HepG2 (cell line): ENCODE results near the gene SYNJ2. TPM values are rescaled to one million over a fixed set of nuclear protein-coding genes. Genes with fewer than 3 reads are reported as not detected.

Source experiments
- DDIT3 ChIP-seq: sonication (generic); formaldehyde crosslinking; IDR thresholded peaks from 2 replicates; pipeline ENCODE4 v1.4.0; 2020; ENCODE audit warnings: mild to moderate bottlenecking, missing genetic modification reagents
- HIC2 ChIP-seq: sonication (generic); formaldehyde crosslinking; IDR thresholded peaks from 2 replicates; pipeline ENCODE4 v1.9.0; 2022; ENCODE audit warnings: low read depth, missing genetic modification reagents
- JDP2 ChIP-seq: sonication (generic); formaldehyde crosslinking; IDR thresholded peaks from 2 replicates; pipeline ENCODE4 v1.8.1; 2022; ENCODE audit warnings: missing genetic modification reagents, borderline replicate concordance
- MED13 ChIP-seq: sonication (generic); formaldehyde crosslinking; IDR thresholded peaks from 2 replicates; pipeline ENCODE4 v1.5.0; 2020; ENCODE audit warnings: missing genetic modification reagents
- NFE2L2 ChIP-seq: fragments of 150-350 bp; IDR thresholded peaks from 2 replicates; pipeline ENCODE4 v1.6.1; 2014; ENCODE audit warnings: low read length
- NFRKB ChIP-seq: fragments of 450-650 bp; IDR thresholded peaks from 2 replicates; pipeline ENCODE4 v1.6.1; 2017
- PITX1 ChIP-seq: sonication (generic); formaldehyde crosslinking; IDR thresholded peaks from 2 replicates; pipeline ENCODE4 v1.5.1; 2020; ENCODE audit warnings: mild to moderate bottlenecking, missing genetic modification reagents
- RARA ChIP-seq: IDR thresholded peaks from 2 replicates; pipeline ENCODE4 v1.6.1; 2016; ENCODE audit warnings: missing genetic modification reagents, missing compliant biosample characterization
- ZBTB39 ChIP-seq: sonication (generic); formaldehyde crosslinking; IDR thresholded peaks from 2 replicates; pipeline ENCODE4 v1.5.0; 2020; ENCODE audit warnings: missing genetic modification reagents
- ZBTB40 ChIP-seq, 2 experiments: fragments of 450-650 bp in 1 of 2; sonication (generic) in 1 of 2; formaldehyde crosslinking in 1 of 2; IDR thresholded peaks; 2 replicates each; pipeline versions ENCODE4 v1.6.1 to v1.8.0; 2016 to 2022; ENCODE audit warnings: antibody characterized with exemption in 1 of 2, mild to moderate bottlenecking in 1 of 2, missing genetic modification reagents in 1 of 2
- ZIK1 ChIP-seq: sonication (generic); formaldehyde crosslinking; IDR thresholded peaks from 2 replicates; pipeline ENCODE4 v1.5.0; 2020; ENCODE audit warnings: mild to moderate bottlenecking, low read depth, missing genetic modification reagents, borderline replicate concordance
- ZNF616 ChIP-seq: sonication (generic); formaldehyde crosslinking; IDR thresholded peaks from 2 replicates; pipeline ENCODE4 v1.5.0; 2020; ENCODE audit warnings: low read depth, mild to moderate bottlenecking, missing genetic modification reagents
- ZNF781 ChIP-seq: sonication (generic); formaldehyde crosslinking; IDR thresholded peaks from 2 replicates; pipeline ENCODE4 v1.5.1; 2020; ENCODE audit warnings: borderline replicate concordance, mild to moderate bottlenecking, missing genetic modification reagents; ENCODE audit errors: not compliant biosample characterization
- ZNF790 ChIP-seq: sonication (generic); formaldehyde crosslinking; IDR thresholded peaks from 2 replicates; pipeline ENCODE4 v1.8.0; 2022; ENCODE audit warnings: missing genetic modification reagents, mild to moderate bottlenecking, borderline replicate concordance
- ZNF792 ChIP-seq: IDR thresholded peaks from 2 replicates; pipeline ENCODE4 v1.6.1; 2016
- ZNF879 ChIP-seq: sonication (generic); formaldehyde crosslinking; IDR thresholded peaks from 2 replicates; pipeline ENCODE4 v1.8.1; 2023; ENCODE audit warnings: missing genetic modification reagents
- polyA plus RNA-seq, 8 experiments: library from polyadenylated mRNA; depleted of rRNA in 3 of 8; stranded (reverse) in 7 of 8; unstranded in 1 of 8; fragments of >200 nt; fragmentation: Illumina TruSeq in 4 of 8; extraction: Trizol in 4 of 8; gene quantifications; 2 replicates each; pipeline versions ENCODE4 v1.2.1 to v1.2.3, GENCODE V29; 2011 to 2016; ENCODE audit warnings: low read depth in 4 of 8, missing spikeins in 1 of 8, mixed read lengths in 1 of 8; ENCODE audit not compliant: insufficient read depth in 1 of 8
- total RNA-seq, 5 experiments: library from RNA; depleted of rRNA; stranded (reverse); fragments of >200 nt; fragmentation: Illumina TruSeq; extraction: Trizol; gene quantifications; 2 replicates each; pipeline ENCODE4 v1.2.3, GENCODE V29; 2016; ENCODE audit warnings: low read depth in 1 of 5

The SYNJ2 gene
- total and polyA plus RNA-seq, 2 of the 13 experiments (the other 11 are each of a cell fraction or from before 2014, with no cell fraction given): 39.1 to 57.6 TPM

GRCh38 chr6:158014505-158015187 is 33.0 kb downstream of the SYNJ2 start (continued):
- peak; percentile 65; the same call in 1 of the 2 replicates for TF ChIP-seq DDIT3 (CRISPR knock-in tag)
- no peak for TF ChIP-seq JDP2 (CRISPR knock-in tag)
- 0 out of 2 replicates have a peak, but pooled peaks have one; percentile 32 for TF ChIP-seq ZNF616 (CRISPR knock-in tag)
- peak; percentile 50; the same call in 1 of the 2 replicates for TF ChIP-seq PITX1 (CRISPR knock-in tag)
- TF ChIP-seq RARA (CRISPR knock-in tag): peak; percentile 86
- no peak for TF ChIP-seq NFE2L2
- TF ChIP-seq NFRKB: no peak
- TF ChIP-seq MED13 (CRISPR knock-in tag): peak; percentile 58; the same call in 1 of the 2 replicates
- no peak for TF ChIP-seq ZBTB39 (CRISPR knock-in tag)
- no peak; the same call in 1 of the 2 replicates for TF ChIP-seq HIC2 (CRISPR knock-in tag)
- peak; percentile 91 for TF ChIP-seq ZNF781
- no peak for TF ChIP-seq ZNF879 (CRISPR knock-in tag)
- 0 out of 2 replicates have a peak, but pooled peaks have one; percentile 43 for TF ChIP-seq ZIK1
- no peak for TF ChIP-seq ZBTB40 (IDR thresholded peaks at IDR 0.05)
- TF ChIP-seq ZBTB40 (CRISPR knock-in tag; IDR thresholded peaks at IDR 0.05): no peak
- no peak for TF ChIP-seq ZNF790
- TF ChIP-seq ZNF792 (CRISPR knock-in tag): peak; percentile 62; the same call in 1 of the 2 replicates
